ENCODE results near the gene FAM76A. TPM values are rescaled to one million over a fixed set of nuclear protein-coding genes. Genes with fewer than 3 reads are reported as not detected.
"Not testable (repeated sequence)": the region's sequence is repeated elsewhere in the genome, so short reads cannot be mapped to it uniquely, and the experiment has no call there.

FAM76A gene
- total RNA-seq, 1 donor from 2014 or later, result 18.1 TPM

- DNase-seq, result peak; percentile 80
Measured at GRCh38 chr1:27724961-27725373, 794 bp upstream of the FAM76A start.

GRCh38 chr1:27726173-27727044, 648 bp downstream of the FAM76A start:
- DNase-seq, result peak; percentile 61

GRCh38 chr1:27727126-27727525, 1.4 kb downstream of the FAM76A start:
- no peak for DNase-seq

- DNase-seq, result no peak
Measured at GRCh38 chr1:27736252-27736651, 10.5 kb downstream of the FAM76A start.

GRCh38 chr1:27741121-27741520, 15.4 kb downstream of the FAM76A start:
- no peak for DNase-seq

- DNase-seq, result no peak
Measured at GRCh38 chr1:27744556-27744955, 18.8 kb downstream of the FAM76A start.

- DNase-seq, result no peak
Measured at GRCh38 chr1:27745466-27745865, 19.7 kb downstream of the FAM76A start.

- no peak for DNase-seq
Measured at GRCh38 chr1:27752360-27752759, 26.6 kb downstream of the FAM76A start.

- DNase-seq, result no peak
Measured at GRCh38 chr1:27755286-27755685, 29.5 kb downstream of the FAM76A start.

GRCh38 chr1:27755865-27756264, 30.1 kb downstream of the FAM76A start:
- DNase-seq, result no peak

- no peak for DNase-seq
Measured at GRCh38 chr1:27759236-27759635, 33.5 kb downstream of the FAM76A start.

- no peak for DNase-seq
Measured at GRCh38 chr1:27760426-27760825, 34.7 kb downstream of the FAM76A start.

- no peak for DNase-seq
Measured at GRCh38 chr1:27762033-27762432, 36.3 kb downstream of the FAM76A start.

GRCh38 chr1:27763358-27763757, 37.6 kb downstream of the FAM76A start:
- DNase-seq, result no peak

- no peak for DNase-seq
Measured at GRCh38 chr1:27770293-27770830, 44.6 kb downstream of the FAM76A start.

- DNase-seq, result peak; percentile 37
Measured at GRCh38 chr1:27772036-27772931, 46.5 kb downstream of the FAM76A start.

- peak; percentile 99 for DNase-seq
Measured at GRCh38 chr1:27772932-27773825, 47.4 kb downstream of the FAM76A start, which contains the start of gene STX12. Gene STX12, plus strand, starts transcription at chr1:27773219. Its CDS starts 89 bp downstream, at chr1:27773308.

- DNase-seq, result peak; percentile 26
Measured at GRCh38 chr1:27773826-27774445, 48.2 kb downstream of the FAM76A start.

GRCh38 chr1:27774654-27775053, 48.9 kb downstream of the FAM76A start:
- DNase-seq, result no peak

GRCh38 chr1:27775336-27775735, 49.6 kb downstream of the FAM76A start:
- not testable (repeated sequence) for DNase-seq

GRCh38 chr1:27776276-27776675, 50.5 kb downstream of the FAM76A start:
- not testable (repeated sequence) for DNase-seq

Data from tongue (tissue), 2 donors.